Hematopoietic multipotent progenitor cell treated with erythropoietin and hydrocortisone succinate and interleukin-3 and kit ligand, for 4 days (in vitro differentiated cells): ENCODE measurements around the gene SYNE3.
A peak's percentile ranks its signal among the peaks of the same experiment; 100 is the strongest.

Source experiments
- DNase-seq: peaks from one replicate; pipeline ENCODE4 v3.0.0-alpha.2; 2015

Gene SYNE3

GRCh38 chr14:95516554-95517181 is at the start of gene SYNE3:
SYNE3 (minus strand) TSS chr14:95516650; CDS start chr14:95475821, 40,829 bp downstream.
- peak; percentile 76 for DNase-seq

DNA sequence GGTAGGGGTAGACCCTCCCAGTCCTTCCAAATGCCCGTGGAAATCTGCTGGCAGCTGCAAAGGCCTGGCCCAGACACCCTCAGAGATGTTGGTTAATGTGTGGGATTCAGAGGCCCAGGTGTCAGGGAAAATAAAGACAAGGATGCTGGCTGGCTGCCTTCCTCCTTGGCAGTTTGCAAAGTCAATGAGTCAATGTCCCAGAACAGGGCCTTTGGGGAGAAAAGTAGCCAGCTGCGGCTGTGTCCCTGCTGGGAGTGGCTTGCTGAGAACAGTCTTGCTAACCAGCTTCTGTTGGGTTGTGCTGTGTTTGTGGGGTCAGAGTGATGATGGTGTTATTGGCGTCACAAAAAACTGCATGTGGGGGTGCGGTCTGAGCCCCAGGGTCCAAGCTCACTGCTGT is 47.6 kb upstream of the SYNE3 start:
- DNase-seq = no peak

DNA sequence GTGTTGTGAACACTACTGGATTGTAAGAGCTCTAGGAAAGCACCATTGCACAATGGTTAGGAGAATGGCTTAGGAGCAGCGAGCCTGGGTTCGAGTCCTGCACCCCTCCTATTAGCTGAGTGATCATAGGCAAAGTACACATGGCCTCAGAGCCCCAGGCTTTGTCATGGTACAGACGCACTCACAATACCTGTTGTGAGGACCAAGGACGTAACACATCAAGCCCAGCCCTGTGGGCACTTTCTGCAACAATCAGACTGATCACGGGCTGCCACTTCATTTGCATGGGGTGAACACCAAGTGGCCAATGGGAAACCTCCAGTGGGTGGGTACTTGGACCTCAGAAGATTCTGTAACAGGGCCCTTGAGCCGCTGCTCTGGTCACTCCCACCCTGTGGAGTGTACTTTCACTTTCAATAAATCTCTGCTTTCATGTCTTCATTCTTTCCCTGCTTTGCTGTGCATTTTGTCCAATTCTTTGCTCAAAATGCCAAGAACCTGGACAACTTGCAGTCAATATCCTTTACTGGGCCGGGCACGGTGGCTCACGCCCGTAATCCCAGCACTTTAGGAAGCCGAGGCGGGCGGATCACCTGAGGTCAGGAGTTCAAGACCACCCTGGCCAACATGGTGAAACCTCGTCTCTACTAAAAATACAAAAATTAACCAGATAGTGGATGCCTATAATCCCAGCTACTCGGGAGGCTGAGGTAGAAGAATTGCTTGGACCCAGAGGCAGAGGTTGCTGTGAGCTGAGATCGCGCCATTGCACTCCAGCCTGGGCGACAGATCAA is 46.6 kb upstream of the SYNE3 start:
- no peak for DNase-seq

DNA sequence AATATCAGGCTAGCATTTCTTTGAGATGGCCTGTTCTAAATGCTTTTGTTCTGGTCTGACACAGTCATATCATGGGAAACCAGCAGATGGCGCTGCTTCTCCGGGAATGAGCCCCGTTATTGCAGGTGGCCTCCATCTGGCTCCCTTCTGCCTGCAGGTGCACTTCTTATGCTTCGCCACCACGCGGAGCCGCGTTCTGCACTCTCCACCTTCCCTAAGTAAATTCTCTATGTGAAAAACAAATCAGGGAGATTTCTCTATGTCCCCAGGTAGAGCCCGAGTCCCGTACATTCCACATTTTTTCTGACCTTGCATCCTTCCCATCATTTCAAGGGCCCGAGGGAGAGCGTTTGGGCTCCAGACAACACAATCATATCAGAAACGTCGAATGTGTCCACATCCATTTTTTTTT is 44.6 kb upstream of the SYNE3 start:
- peak; percentile 92 for DNase-seq

- no peak for DNase-seq
Measured at GRCh38 chr14:95559203-95559602, 42.8 kb upstream of the SYNE3 start.

- no peak for DNase-seq
Measured at GRCh38 chr14:95557832-95558231, 41.4 kb upstream of the SYNE3 start.

- DNase-seq = no peak
Measured at GRCh38 chr14:95557291-95557690, 40.8 kb upstream of the SYNE3 start.

DNA sequence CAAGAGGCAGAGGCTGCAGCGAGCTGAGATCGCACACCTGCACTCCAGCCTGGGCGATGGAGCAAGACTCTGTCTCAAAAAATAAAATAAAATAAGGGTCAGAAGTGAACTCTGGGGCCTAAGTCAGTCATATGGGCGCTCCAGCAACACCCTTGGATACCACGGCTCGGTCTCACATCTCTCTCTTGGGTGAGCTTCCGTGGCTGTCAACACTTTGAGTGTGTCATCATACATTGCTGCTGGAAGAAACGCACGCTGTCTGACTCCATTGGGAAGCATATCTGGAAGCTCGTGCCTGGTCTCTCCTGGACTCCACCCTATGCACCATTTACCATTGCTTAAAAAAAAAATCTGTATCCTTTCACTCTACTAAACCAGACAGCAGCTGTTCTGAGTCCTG is 38.6 kb upstream of the SYNE3 start:
- DNase-seq = no peak

GRCh38 chr14:95553141-95553540 is 36.7 kb upstream of the SYNE3 start:
- no peak for DNase-seq

GRCh38 chr14:95551435-95551834 is 35.0 kb upstream of the SYNE3 start:
- DNase-seq = no peak

- DNase-seq = no peak
Measured at GRCh38 chr14:95549656-95550585, 33.5 kb upstream of the SYNE3 start.

GRCh38 chr14:95548328-95548929 is 32.0 kb upstream of the SYNE3 start:
- DNase-seq = peak; percentile 19

- DNase-seq = no peak
Measured at GRCh38 chr14:95547626-95548327, 31.3 kb upstream of the SYNE3 start.

- no peak for DNase-seq
Measured at GRCh38 chr14:95547272-95547625, 30.8 kb upstream of the SYNE3 start.

- peak; percentile 43 for DNase-seq
Measured at GRCh38 chr14:95545515-95546168, 29.2 kb upstream of the SYNE3 start.

GRCh38 chr14:95544588-95544987 is 28.1 kb upstream of the SYNE3 start:
- peak; percentile 86 for DNase-seq

- DNase-seq = no peak
Measured at GRCh38 chr14:95543021-95543420, 26.6 kb upstream of the SYNE3 start.

- peak; percentile 66 for DNase-seq
Measured at GRCh38 chr14:95541932-95542930, 25.8 kb upstream of the SYNE3 start.

- peak; percentile 42 for DNase-seq
Measured at GRCh38 chr14:95541346-95541745, 24.9 kb upstream of the SYNE3 start.

DNA sequence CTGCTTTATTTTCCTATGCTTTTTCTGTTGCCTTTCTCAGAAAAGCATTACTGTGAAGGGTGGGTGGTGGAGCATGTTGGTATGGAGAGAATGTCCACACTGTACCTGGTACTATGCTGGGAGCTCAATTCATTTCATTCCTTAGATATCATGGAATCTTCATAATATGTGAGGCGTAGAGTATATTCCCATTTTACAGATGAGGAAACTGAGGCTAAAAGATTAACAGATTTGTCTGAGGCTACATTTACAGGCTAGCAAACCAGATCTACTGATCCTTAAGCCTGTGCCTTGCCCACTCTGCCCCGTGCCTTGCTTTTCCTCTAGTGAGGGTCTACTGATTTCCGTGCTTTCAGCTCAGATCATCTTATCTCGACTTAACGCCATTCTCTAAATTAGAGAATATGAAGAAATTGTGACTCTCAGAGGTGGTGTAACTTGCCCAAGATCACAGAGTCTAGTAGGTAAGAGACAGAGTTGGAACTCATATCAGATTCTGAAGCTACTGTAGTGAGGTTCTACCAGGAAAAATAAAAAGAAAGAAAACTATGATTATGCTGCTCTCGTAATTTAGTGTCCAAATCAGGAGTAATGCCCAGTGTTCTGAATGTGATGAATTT is 23.9 kb upstream of the SYNE3 start:
- no peak for DNase-seq
